Metanephros (tissue), 1 donor: ENCODE results near the gene KIDINS220. TPM values are rescaled to one million over a fixed set of nuclear protein-coding genes. Genes with fewer than 3 reads are reported as not detected.

ENCODE experiments used
- total RNA-seq: library from RNA; depleted of rRNA; stranded (reverse); fragments of >200 nt; gene quantifications from one replicate; pipeline ENCODE4 v1.2.3, GENCODE V29; 2014

The KIDINS220 gene
- 136 TPM for total RNA-seq

GRCh38 chr2:8836971-8837794, at the start of gene KIDINS220:
TSS of gene KIDINS220 (minus strand) at chr2:8837613. CDS start at chr2:8827093, 10,520 bp downstream.

GRCh38 chr2:8681786-8682692, 155.4 kb downstream of the KIDINS220 start, which contains the start of gene ID2:
TSS of gene ID2 (plus strand) at chr2:8682056. CDS start at chr2:8682166, 110 bp downstream.

Other genes starting within 250 kb of the KIDINS220 start
- 607 TPM for gene ID2, start 155.6 kb downstream of the KIDINS220 start, total RNA-seq
- gene MBOAT2, start 166.1 kb upstream of the KIDINS220 start, total RNA-seq, result 50.6 TPM